DND-41 (cell line): ENCODE results near the gene TSHZ3.

Source experiments
- ATAC-seq: fragments of 200-7000 bp; cut with Tn5 transposase; 3 replicates; pipeline ENCODE4 v1.9.1; 2021; ENCODE audit warnings: low read depth; ENCODE audit not compliant: insufficient read depth
- DNase-seq: peaks from one replicate; pipeline ENCODE4 v3.0.0-alpha.2; 2020
- H2AFZ ChIP-seq: 2 replicates; pipeline ENCODE4 v1.6.0; 2012; ENCODE audit warnings: low read depth, low read length
- H3K27ac ChIP-seq: 2 replicates; pipeline ENCODE4 v1.5.1; 2012; ENCODE audit warnings: low read length, inconsistent platforms
- H3K27me3 ChIP-seq: fragments of 200-600 bp; sonication (generic); 2 replicates; pipeline ENCODE4 v1.6.0; 2012; ENCODE audit warnings: low read length, mild to moderate bottlenecking, inconsistent platforms; ENCODE audit not compliant: insufficient read depth, poor library complexity
- H3K36me3 ChIP-seq: 2 replicates; pipeline ENCODE4 v1.5.1; 2012; ENCODE audit warnings: low read length, inconsistent platforms; ENCODE audit not compliant: insufficient read depth
- H3K4me1 ChIP-seq: 2 replicates; pipeline ENCODE4 v1.5.1; 2012; ENCODE audit warnings: mild to moderate bottlenecking, low read length; ENCODE audit not compliant: insufficient read depth
- H3K4me2 ChIP-seq: 2 replicates; pipeline ENCODE4 v1.6.0; 2012; ENCODE audit warnings: mild to moderate bottlenecking, moderate library complexity, low read length, inconsistent platforms; ENCODE audit not compliant: insufficient read depth
- H3K4me3 ChIP-seq, 2 experiments: fragments of 200-600 bp in 1 of 2; shearing (Covaris generic) in 1 of 2; 2 replicates each; pipeline ENCODE4 v1.5.1; 2012 to 2016; ENCODE audit warnings: inconsistent platforms in 2 of 2, low read length in 2 of 2, mild to moderate bottlenecking in 2 of 2, low read depth in 1 of 2, moderate library complexity in 1 of 2
- H3K79me2 ChIP-seq: 2 replicates; pipeline ENCODE4 v1.6.0; 2012; ENCODE audit warnings: low read length, inconsistent platforms; ENCODE audit not compliant: insufficient read depth
- H3K9ac ChIP-seq: 2 replicates; pipeline ENCODE4 v1.6.0; 2012; ENCODE audit warnings: low read depth, mild to moderate bottlenecking, inconsistent platforms, low read length, moderate library complexity
- H3K9me3 ChIP-seq: 2 replicates; pipeline ENCODE4 v1.5.1; 2012; ENCODE audit warnings: low read length, moderate library complexity, mild to moderate bottlenecking, inconsistent platforms; ENCODE audit not compliant: insufficient read depth, severe bottlenecking
- H4K20me1 ChIP-seq: 2 replicates; pipeline ENCODE4 v1.6.0; 2012; ENCODE audit warnings: low read length; ENCODE audit not compliant: insufficient read depth
- CTCF ChIP-seq: IDR thresholded peaks from 2 replicates; pipeline ENCODE4 v1.5.1; 2012; ENCODE audit warnings: borderline replicate concordance, low read length, moderate library complexity, mild to moderate bottlenecking; ENCODE audit not compliant: poor library complexity, severe bottlenecking; ENCODE audit errors: extremely low read depth
- EZH2 ChIP-seq: IDR thresholded peaks from 3 replicates; pipeline ENCODE4 v1.6.1; 2012; ENCODE audit warnings: borderline replicate concordance, low read depth, mild to moderate bottlenecking, moderate library complexity, low read length, inconsistent platforms; ENCODE audit not compliant: severe bottlenecking

Gene TSHZ3

GRCh38 chr19:31391518-31391917 lies 42.3 kb upstream of the TSHZ3 start:
- Histone ChIP-seq H3K9ac (no peak overlapping the region), H3K36me3 (no peaks in the 10 kb centered on the region), H4K20me1 (no peaks in the 10 kb centered on the region), H3K4me2 (no peak overlapping the region), H3K27ac (no peak overlapping the region), H3K4me3 (no peak overlapping the region), H2AFZ (no peak overlapping the region), H3K27me3 (no peaks in the 10 kb centered on the region), H3K4me1 (no peaks in the 10 kb centered on the region), H3K9me3 (no peaks in the 10 kb centered on the region), H3K79me2 (no peaks in the 10 kb centered on the region)
- ATAC-seq (no peak), DNase-seq (no peak)
- TF ChIP-seq EZH2, result no peak

- no peak overlapping the region for H2AFZ ChIP-seq
- H4K20me1 ChIP-seq, result no peaks in the 10 kb centered on the region
- no peak for ATAC-seq
- no peaks in the 10 kb centered on the region for H3K27me3 ChIP-seq
- no peaks in the 10 kb centered on the region for H3K4me1 ChIP-seq
- no peak overlapping the region for H3K4me2 ChIP-seq
- H3K9ac ChIP-seq, result no peak overlapping the region
- TF ChIP-seq EZH2, result no peak
- TF ChIP-seq CTCF, result no peak
- H3K27ac ChIP-seq, result no peak overlapping the region
- H3K36me3 ChIP-seq, result no peaks in the 10 kb centered on the region
- H3K9me3 ChIP-seq, result no peaks in the 10 kb centered on the region
- no peaks in the 10 kb centered on the region for H3K79me2 ChIP-seq
- H3K4me3 ChIP-seq, result no peak overlapping the region
- no peak for DNase-seq
Measured at GRCh38 chr19:31390711-31391110, 41.5 kb upstream of the TSHZ3 start.

- H3K36me3 ChIP-seq, result no peaks in the 10 kb centered on the region
- H3K4me1 ChIP-seq, result no peaks in the 10 kb centered on the region
- TF ChIP-seq EZH2, result no peak
- no peak for TF ChIP-seq CTCF
- H3K27me3 ChIP-seq, result no peaks in the 10 kb centered on the region
- no peaks in the 10 kb centered on the region for H3K9me3 ChIP-seq
- no peak overlapping the region for H2AFZ ChIP-seq
- ATAC-seq (no peak), DNase-seq (no peak)
- no peak overlapping the region for H3K9ac ChIP-seq
- H3K4me2 ChIP-seq, result no peak overlapping the region
- H4K20me1 ChIP-seq, result no peaks in the 10 kb centered on the region
- H3K4me3 ChIP-seq, result no peak overlapping the region
- H3K27ac ChIP-seq, result no peak overlapping the region
- no peaks in the 10 kb centered on the region for H3K79me2 ChIP-seq
Measured at GRCh38 chr19:31389874-31390273, 40.6 kb upstream of the TSHZ3 start.

- H3K36me3 ChIP-seq, result no peaks in the 10 kb centered on the region
- no peak overlapping the region for H3K27ac ChIP-seq
- ATAC-seq (no peak), DNase-seq (no peak)
- H2AFZ ChIP-seq, result no peak overlapping the region
- TF ChIP-seq EZH2 (no peak), CTCF (no peak)
- no peaks in the 10 kb centered on the region for H3K27me3 ChIP-seq
- no peaks in the 10 kb centered on the region for H3K4me1 ChIP-seq
- no peaks in the 10 kb centered on the region for H3K79me2 ChIP-seq
- no peak overlapping the region for H3K4me3 ChIP-seq
- H3K4me2 ChIP-seq, result no peak overlapping the region
- H3K9ac ChIP-seq, result no peak overlapping the region
- H3K9me3 ChIP-seq, result no peaks in the 10 kb centered on the region
- no peaks in the 10 kb centered on the region for H4K20me1 ChIP-seq
Measured at GRCh38 chr19:31387717-31388301, 38.6 kb upstream of the TSHZ3 start.
